Fibroblast of peridontal ligament (primary cell): ENCODE measurements around the gene ELMO1.

Experiments used
- DNase-seq: peaks from one replicate; pipeline ENCODE4 v3.0.0-alpha.2; 2010; ENCODE audit errors: extremely low read depth

Gene ELMO1

DNA sequence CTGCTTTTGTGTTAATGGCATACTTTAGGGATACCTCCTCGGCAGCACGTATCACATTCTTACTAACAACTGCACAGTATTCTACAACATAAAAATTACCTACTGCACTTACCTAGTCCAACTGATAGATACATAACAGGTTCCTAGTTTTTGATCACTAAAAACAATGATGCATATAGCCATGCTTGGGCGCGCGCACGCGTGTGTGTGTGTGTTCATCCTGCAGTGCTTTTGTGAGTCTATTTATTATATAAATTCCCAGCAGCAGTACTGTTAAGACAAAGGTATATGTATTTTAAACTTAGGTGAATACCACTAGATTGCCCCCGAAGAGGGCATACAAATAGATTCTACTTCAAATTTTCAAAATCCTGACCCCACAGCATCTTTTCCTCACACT is 181.4 kb downstream of the ELMO1 start:
- no peak for DNase-seq

DNA sequence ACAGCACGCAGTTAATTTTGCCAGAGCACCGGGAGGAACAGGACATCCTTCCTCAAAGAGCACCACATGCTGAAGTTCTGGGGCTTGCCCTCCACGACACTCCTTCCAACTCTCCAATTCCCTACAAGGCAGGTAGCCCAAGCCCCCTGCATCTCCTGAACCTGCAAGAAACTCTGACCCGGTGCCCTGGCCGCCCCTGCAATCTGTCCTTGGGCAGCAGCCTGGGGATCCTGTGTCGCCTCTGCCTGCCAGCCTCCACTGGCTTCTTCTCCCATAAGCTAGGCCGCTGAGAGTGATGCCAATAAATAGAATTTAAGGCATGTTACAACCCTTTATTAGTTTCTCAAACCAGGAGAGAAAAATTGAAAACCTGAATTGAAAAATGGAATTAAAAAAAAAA is 182.8 kb downstream of the ELMO1 start:
- no peak for DNase-seq

DNA sequence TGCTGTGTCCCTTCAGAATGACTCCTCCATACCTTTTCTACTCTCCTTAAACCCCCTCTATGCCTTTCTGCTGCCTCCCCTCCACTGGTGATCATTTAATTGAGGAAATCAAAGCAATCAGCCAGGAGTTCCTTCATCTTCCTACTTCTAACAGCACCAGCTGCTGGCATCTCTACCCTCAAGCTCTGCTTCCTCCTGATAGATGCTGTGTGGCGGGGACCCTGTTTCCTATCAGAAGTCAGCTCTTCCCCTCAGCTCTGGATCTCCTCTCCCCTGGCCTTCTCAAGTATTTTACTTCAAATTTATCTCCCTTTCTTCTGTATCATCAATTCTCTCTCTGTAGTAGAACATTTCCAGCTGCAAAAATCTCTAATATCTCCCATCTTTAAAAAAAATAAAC is 183.7 kb downstream of the ELMO1 start:
- DNase-seq, result no peak

DNA sequence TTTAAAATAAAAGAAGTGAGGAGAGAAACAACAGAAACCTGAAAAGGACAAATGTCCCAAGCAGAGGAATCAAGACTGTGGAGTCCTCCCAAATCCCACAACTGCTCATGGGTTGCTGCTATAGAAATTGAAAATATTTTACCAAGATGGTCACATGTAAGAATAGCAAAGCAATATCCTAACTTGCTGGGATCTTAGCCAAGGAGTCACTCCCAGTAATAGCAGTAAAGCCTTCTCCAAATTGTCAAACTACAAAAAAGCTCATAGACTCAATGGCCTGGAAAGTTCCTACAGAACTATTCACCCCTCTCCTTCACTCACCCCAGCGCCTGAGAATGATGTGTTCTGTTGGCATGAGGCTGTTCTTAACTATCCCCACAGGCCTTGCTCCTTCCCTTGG is 186.5 kb downstream of the ELMO1 start:
- no peak for DNase-seq

DNA sequence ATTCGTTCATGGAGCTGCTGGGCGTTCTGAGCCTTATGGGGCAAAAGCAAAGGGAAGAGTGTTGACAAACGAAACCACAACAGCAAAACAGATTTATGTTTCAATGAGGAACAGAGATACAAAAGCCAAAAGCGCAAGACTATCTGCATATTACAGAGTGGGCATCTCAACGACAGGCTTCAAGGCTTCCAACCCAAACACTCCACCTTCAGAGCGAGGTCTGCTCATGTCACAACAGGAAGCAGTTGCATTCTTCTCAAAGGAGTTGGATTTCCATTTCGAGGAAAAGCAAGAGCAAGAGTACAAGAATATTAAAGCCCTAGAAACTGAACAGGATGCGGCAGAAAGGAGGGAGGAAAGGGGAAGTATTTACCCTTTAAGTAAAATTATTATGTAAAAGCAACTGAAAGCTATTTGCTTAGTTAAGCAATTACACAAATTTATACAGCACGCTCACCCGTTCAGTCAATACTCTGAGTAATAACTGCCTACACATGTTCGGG is 189.3 kb downstream of the ELMO1 start:
- no peak for DNase-seq

DNA sequence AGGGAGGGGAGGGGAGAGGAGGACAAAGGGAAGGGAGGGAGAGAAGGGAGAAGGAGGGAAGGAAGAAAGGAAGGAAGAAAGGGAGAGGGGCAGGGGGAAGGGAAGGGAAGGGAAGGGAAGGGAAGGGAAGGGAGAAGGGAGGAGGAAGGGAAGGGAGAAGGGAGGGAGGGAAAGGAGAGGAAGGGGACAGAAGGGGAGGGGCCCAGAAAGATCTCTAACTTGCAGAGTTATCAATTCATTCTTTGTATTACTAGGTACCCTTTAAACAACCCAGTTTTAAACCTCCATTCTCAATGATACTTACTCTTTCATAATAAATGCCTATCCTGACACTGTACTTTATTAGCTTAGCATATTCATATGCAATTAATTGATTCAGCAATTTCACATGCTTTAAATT is 192.0 kb downstream of the ELMO1 start:
- DNase-seq, result no peak

DNA sequence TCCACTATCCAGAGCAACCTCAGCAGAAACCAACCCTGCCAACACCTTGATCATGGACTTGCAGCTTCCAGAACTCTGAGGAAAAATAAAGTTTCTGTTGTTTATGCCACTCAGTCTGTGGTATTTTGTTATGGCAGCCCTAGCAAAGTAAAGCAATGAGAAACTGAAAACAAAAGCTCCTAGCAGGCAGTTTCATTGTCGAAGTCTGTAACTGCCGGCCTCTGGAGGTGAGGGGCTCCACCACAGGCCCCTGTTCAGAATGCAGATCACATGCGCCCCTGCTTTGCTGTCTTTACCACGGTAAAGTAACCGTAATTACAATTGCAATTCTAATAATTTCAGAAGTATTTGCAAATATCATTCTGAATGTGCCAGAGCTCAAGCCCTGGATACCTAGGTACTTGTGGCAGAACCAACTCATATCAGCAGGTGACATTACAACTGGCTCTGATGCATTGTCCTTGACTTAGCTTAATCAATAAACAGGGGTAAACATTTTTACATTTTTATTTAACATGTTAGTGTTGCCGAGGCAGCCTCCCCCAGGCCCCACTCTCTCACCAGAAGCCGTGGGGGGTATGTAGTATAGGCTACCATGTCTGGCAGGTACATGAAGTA is 193.2 kb downstream of the ELMO1 start:
- no peak for DNase-seq

DNA sequence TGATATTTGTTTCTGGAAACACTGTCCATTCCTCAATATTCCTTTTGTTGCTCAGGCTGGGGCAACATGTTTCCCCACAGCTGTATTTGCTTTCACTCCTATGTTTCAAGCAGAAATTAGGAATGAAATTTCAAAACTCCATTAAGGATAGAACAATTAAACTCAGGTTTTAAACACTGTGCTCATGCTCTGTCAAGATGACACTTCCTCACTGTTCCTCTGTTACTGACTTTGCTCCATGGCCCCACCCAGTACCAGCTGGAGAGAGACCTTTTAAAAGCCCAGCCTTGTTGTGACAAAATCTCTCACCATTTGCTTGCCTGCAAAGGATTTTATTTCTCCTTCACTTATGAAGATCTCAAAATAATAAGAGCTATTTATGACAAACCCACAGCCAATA is 197.4 kb downstream of the ELMO1 start:
- DNase-seq, result no peak

DNA sequence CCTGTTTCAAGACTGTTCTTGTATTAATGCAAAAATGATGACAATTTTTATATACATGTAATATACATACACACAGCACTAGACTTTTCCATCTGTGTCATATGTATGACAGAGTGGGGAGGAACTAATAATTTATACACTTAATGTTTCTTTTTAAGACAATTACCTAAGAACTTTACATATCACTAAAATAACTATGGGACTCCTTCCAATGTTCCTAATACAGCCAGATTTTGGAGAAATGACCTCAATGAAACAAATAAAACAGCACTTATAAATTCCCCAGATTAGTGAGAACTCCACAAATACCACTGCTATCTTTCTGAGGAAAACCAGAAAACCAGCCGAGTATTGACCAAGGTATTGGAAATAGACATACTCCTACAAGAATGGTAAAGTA is 199.4 kb downstream of the ELMO1 start:
- no peak for DNase-seq

DNA sequence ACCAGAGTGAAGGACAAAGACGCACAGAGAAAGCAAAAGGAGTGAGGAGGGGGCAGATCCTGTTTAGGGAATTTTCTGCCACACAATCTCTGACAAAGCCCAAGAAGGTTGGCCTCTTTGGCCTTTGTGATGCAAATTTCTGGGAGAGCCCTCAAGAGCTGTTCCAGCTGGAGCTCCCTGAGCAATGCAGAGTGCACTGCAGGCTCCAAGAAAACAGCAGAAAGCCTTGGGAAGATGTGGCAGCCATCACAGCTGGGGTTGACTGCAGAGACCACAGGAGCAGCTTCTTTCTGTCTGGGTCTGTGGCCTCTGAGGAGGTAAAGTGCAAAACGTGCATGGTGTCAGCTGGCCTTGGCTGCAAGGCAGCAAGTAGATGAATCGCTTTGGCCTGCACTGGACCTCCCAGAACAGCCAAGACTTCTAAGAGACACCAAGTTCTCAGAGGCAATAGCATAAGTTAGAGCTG is 200.2 kb downstream of the ELMO1 start:
- DNase-seq, result no peak

DNA sequence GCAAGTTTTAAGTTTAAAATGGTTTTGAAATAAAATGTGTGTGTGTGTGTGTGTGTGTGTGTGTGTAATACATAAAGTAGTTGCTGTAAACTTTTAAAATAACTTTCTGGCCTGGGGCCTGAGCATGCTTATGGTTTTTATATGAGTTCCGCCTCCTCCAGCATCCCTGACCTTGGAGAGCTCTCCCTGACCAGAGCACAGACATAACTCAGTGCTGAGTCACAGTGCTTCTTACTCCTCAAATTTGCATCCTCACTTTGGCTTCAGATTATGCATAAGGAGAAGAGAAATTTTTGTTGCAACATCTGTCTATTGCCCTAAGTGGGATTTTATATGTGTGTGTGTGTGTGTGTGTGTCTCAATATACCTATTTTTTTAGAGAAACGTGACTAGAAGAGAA is 200.8 kb downstream of the ELMO1 start:
- no peak for DNase-seq

DNA sequence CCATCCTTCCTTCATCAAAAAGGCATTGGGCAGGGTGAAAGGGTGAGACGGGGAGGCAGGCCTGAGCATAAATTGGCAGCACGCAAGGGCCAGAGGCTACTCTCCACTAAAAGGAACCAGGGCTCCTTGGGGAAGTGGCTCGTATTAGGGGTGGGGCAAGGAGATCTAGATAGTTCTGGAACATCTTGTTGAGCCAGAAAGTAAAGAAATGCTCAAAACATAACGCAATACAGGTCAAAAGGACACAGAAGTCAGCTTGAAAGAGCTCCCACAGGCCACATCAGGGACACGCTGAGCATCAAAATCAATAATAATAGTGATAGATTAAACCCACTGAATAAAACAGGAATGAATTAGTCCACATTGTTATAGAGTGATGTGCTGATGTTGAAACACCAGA is 203.1 kb downstream of the ELMO1 start:
- no peak for DNase-seq

DNA sequence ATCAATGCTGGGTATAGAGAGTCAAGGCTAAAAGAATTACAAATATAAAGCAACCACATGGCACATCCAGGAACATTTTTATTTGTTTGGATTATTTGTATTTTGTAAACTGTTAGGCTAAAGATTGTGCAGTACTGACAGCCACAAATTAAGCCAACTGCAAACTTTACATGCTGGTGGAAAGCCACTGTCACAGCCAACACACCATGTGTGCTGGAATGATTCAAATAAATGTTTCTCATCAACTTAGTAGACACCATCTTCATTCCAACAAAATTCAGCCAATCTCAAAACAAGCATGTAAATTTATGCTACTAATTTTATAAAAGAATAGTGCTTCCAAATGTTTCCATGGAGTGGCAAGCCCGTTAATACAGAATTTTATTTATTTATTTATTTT is 211.8 kb downstream of the ELMO1 start:
- no peak for DNase-seq

DNA sequence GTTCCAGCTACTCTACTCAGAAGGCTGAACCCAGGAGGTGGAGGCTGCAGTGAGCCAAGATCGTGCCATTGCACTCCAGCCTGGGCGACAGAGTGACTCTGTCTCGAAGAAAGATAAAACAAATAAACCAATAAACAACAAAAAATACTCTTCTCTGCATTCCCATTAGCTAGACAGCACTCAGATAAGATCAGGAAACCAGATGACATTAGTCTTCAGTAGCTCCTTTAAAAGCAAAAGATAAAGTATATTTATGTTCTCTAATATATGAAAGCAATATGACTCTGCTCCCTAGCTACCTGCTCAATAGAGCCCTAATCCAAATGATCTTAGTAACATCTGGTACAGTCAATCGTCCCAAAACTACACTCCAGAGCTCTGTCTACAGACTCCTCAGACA is 212.9 kb downstream of the ELMO1 start:
- DNase-seq, result no peak

DNA sequence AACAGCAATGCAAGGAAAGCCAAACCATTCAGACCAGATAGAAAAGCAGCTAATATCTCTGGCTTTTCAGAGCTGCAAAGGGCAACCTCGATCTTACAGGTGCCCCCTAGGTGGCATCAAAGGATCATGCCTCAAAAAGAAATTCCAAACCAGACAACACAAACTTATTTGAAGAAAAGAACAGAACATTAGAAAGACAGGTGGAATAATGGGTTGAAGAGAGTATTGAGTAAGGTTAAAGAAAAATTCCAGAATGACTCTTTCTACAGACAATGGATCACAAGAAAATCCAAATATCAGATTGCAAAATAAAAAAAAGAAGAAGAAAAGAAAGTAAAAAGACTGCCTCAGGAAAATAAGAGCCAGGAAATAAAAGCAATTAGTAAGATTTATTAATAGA is 213.7 kb downstream of the ELMO1 start:
- DNase-seq, result no peak

DNA sequence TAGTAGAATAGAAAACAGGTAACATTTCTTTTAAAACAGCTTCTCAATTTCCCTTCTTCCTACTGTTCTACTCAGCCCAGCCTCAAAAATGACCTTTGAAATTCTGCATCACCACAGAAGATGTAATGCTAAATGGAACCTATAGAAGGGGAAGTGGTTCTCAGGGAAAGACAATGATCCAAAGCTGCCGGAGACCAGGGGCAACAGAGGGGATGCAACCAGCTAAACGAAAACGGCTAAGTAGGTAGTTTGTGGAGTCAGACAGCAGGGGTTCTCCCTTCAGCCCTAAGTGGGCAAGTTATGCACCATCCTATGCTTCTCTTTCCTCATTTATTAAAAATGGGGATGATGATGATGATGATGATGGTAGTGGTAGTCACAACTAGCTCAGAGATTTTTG is 214.3 kb downstream of the ELMO1 start:
- no peak for DNase-seq

DNA sequence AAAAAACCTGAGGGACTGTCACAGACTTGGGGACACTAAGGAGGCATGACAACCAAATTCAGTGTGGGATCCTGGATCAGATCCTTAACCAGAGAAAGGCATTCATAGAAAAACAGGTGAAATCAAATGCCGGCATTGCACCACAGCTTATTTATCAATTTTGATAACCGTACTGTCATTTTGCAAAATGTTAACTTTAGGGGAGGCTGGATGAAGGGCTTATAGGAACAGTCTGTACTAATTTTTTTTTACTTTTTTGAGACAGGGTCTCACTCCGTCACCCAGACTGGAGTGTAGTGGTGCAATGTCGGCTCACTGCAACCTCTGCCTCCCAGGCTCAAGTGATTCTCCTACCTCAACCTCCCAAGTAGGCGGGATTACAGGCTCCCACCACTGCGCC is 217.1 kb downstream of the ELMO1 start:
- DNase-seq, result no peak

DNA sequence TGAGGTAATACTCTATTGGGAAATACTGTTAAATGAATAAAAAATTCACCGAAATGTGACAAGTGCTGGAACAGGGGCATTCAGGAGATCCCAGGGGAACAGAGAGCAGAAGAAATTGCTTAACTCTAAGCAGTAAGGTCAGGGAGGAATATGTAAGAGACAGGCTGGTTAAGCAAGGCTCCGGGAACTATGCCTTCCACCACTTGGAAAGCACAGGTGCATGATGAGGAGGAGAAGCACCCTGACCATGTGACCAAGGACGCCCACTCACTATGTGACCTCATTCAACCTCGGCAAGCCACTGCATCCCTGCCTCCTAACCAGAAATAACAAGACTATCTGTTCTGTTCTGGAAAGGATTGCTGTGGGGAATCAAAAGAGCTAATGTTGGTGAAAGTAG is 218.4 kb downstream of the ELMO1 start:
- DNase-seq, result no peak

DNA sequence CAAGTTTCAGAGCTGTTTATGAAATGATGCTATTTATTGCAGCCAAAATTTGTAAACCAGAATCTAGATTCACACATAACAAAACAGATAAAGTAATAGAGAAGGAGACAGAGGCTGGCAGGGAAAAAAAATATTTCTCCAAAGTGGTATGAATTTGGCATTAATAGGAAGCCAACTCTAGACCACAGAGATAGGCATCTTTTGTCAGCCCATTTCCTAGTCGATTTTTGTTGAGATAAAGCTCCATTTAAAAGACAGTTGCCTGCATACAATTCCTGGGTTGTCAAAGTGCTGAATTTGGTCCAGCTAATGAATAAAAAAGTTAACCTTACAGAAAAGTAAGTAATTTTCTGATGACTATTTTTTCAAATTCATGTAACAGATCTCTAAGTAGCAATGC is 219.3 kb downstream of the ELMO1 start:
- DNase-seq, result no peak

DNA sequence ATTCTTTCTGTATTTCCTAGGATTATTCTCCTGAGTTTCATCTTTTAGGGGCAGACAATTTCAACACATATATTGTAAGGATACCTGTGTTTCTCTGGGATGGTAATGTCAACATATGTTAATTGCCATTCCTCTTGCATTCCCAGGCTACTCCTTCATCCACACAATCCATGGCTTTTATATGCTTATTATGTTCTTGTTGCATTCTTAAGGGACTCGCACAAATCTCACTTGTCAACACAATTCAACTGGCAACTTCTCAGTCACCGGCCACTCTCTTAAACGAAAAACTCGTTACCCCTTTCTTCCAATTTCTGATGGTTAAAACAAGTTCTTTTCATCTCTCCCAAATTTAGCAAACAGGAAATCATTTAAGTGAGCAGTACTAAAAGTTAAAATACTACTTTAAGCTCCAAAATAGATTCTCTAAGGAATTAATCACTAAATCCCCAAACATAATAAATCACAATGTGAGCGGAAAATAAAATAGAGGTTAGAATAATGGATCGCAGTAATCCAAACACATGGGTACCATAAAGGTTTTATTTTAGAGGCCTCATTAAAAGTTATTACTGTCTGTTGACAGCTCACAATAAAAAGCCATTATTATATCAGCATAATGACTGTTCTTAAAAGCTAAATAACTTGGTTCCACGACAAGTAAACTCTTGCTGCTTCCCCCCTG is 223.2 kb downstream of the ELMO1 start:
- DNase-seq, result no peak

DNA sequence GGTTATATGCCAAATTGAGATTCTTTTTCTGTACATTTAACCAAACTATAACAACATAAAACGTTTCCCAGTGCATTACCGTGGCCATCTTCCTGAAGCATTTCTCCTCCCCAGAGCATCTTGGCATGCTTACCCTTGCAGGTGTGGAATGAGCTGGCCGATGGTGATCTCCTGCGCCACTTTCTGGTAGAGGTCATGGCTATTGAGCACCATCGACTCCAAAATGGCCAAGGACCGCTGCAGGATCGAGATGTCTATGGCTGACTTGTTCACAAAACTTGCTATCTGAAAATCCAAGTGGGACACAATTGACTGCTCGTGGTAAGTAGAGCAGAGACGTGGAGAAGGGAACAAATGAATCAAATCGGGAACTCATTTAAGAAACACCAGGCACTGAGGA is 223.9 kb downstream of the ELMO1 start:
- no peak for DNase-seq

DNA sequence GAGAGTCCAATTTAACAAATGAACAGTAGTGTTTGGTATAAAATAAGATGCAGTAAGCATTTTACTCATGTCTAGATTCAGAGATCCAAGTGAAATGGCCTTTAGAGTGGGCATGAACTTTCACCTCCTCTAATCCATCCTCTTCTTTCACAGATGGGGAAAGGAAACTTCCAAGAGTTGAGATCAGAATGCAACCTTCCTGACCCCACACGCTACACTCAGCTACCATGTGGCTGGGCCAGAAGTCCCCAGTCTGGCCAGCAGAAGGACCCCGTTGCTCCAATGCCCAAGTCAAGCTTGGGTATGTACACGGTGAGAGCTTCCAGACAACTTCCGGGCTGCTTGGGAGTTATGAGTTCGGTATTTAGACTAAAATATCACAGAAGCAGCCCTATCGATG is 228.0 kb downstream of the ELMO1 start:
- DNase-seq, result no peak

DNA sequence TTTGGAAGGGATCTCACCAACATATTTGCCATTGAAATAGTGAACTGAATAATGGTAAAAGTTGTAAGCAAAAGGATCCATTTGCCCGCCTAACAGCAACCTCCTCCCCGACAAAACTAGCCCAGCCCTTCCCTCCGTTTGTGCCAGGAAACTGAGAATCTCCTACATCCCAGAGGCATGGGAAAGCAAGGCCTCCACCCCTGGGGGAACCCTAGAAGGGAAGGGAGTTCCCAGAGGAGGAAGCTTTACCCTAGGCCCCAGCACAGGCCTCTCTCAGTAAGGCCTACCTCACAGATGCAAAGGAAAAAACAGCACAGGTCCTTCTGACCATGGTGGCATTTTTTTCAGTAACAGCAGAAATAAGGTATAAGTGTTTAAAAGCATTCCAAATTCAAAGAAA is 229.7 kb downstream of the ELMO1 start:
- no peak for DNase-seq

DNA sequence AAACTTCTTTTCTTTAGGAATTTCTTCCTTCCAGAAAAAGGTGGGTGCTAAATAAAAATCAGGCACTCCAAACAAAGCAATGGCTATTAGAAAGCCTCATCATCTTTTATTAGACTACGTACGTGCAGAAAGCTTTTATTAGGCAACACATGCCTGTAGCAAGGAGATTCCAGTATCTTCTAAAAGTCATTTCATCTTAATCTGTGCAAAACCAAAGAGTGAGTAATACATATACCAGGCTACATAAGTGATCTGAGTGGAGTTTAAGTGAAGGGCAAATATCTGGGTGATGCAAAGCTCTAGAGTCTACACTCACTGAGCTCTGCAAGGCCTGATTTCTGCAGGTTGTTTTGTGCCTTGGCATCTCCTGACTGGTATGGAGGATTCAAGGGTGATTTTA is 231.7 kb downstream of the ELMO1 start:
- DNase-seq, result no peak
